Ectodermal cell (in vitro differentiated cells): ENCODE results near the gene TMEM163.

ENCODE experiments used
- H3K27ac ChIP-seq: 2 replicates; pipeline ENCODE4 v1.7.0; 2013; ENCODE audit warnings: mild to moderate bottlenecking, low read depth, low read length; ENCODE audit not compliant: insufficient read depth, poor library complexity, severe bottlenecking
- H3K27me3 ChIP-seq: 2 replicates; pipeline ENCODE4 v1.7.0; 2013; ENCODE audit warnings: mild to moderate bottlenecking, low read length; ENCODE audit not compliant: insufficient read depth, control insufficient read depth, poor library complexity, severe bottlenecking
- H3K36me3 ChIP-seq: one replicate; pipeline ENCODE4 v1.7.0; 2013; ENCODE audit warnings: low read length; ENCODE audit not compliant: control insufficient read depth, insufficient read depth
- H3K4me1 ChIP-seq: one replicate; pipeline ENCODE4 v1.7.0; 2013; ENCODE audit warnings: low read length; ENCODE audit not compliant: control insufficient read depth, insufficient read depth
- H3K4me3 ChIP-seq: 2 replicates; pipeline ENCODE4 v1.7.0; 2013; ENCODE audit warnings: low read depth, low read length, control low read depth; ENCODE audit not compliant: insufficient read depth
- H3K9me3 ChIP-seq: 2 replicates; pipeline ENCODE4 v1.7.0; 2013; ENCODE audit warnings: mild to moderate bottlenecking, low read length, moderate library complexity; ENCODE audit not compliant: control insufficient read depth
- WGBS, 2 experiments: methylation state at CpG; one replicate each; pipeline ENCODE4 v1.1.7; 2013; ENCODE audit warnings: missing lambda C conversion rate in 2 of 2; 5-methylcytosine and 5-hydroxymethylcytosine counted together

The TMEM163 gene

DNA sequence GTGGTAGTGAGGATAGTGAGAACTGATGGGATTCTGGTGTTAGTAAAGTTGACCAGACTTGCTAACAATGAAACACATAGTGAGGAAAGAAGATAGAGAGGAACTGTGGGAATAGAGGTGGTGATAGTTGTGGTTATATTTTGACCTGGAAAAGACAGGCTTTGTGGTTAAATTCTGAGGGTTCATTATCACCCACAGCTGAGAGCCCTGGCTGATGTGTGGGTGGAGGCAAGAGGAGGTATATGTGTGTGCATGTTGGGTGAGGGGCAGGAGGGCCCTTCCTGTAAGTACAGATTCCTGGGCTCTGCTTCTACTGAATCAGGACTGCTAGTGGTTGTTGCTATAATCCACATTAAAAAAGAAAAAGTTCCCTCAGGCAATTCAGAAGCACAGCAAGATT lies 26.2 kb upstream of the TMEM163 start:
- H3K4me3 ChIP-seq: no peak overlapping the region
- H3K27ac ChIP-seq: no peak overlapping the region
- no peaks in the 10 kb centered on the region for H3K9me3 ChIP-seq

DNA sequence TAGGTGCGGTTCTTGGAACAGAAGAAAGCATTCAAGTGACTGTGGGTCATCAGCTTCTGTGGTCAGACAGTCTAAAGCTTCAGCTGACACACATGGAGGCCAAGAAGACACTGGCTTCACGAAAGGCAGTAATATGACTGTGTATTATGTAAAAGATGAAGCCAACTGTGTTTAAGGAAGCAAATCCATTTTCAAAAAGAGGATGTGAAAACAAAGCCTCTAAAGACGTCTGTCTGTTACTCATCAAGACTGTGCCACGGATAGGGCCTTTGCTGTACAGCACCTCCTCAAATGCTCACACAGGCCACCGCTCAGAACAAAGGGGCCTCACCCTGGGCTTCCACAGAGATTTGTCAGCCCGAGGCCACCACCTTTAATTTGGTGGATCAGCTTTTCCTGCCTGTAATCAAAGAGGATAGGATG lies 21.1 kb upstream of the TMEM163 start:
- H3K27ac ChIP-seq: no peak overlapping the region
- H3K4me3 ChIP-seq: no peak overlapping the region
- H3K36me3 ChIP-seq: no peaks in the 10 kb centered on the region
- WGBS, 2 experiments: 89 to 93% methylated on average over 6 of the region's 6 CpGs
- H3K9me3 ChIP-seq: no peaks in the 10 kb centered on the region
- H3K27me3 ChIP-seq: no peaks in the 10 kb centered on the region
- no peaks in the 10 kb centered on the region for H3K4me1 ChIP-seq

More for the DNA sequence above, 26.2 kb upstream of the TMEM163 start:
- H3K4me1 ChIP-seq: no peaks in the 10 kb centered on the region
- H3K36me3 ChIP-seq: no peaks in the 10 kb centered on the region
- H3K27me3 ChIP-seq: no peaks in the 10 kb centered on the region

DNA sequence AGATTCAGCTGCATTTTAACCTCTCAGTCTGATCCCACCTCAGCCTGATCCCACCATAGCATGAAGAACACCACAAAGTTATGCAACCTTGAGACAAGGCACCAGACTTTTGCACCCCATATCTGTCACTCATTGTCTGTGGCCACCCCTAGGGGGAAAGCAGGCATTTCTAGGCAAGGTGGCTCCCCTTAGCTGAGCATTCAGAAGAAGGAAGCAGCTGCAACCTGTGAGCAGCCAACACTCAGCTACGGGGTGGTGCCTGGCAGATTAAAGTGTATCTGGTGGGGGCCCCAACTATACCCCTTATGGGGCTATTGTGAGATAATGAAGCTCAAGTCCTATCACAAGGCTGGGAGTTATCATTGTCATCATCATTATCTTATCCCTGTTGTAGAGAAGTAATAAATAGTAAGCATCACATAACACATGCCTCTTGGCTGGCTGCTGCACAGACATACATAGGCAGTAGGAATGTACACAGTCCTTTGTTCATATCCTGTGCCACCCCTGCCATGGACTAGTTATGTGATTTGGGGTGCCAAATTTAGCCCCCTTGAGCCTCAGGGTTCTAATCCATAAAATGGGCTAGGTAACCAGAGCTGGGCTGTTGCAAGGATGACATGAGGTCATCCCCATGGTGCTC lies 20.6 kb upstream of the TMEM163 start:
- 91 to 100% methylated on average over 1 of the region's 1 CpG for WGBS, 2 experiments
- Histone ChIP-seq H3K27me3 (no peaks in the 10 kb centered on the region), H3K9me3 (no peaks in the 10 kb centered on the region), H3K4me1 (no peaks in the 10 kb centered on the region), H3K36me3 (no peaks in the 10 kb centered on the region), H3K27ac (no peak overlapping the region), H3K4me3 (no peak overlapping the region)

DNA sequence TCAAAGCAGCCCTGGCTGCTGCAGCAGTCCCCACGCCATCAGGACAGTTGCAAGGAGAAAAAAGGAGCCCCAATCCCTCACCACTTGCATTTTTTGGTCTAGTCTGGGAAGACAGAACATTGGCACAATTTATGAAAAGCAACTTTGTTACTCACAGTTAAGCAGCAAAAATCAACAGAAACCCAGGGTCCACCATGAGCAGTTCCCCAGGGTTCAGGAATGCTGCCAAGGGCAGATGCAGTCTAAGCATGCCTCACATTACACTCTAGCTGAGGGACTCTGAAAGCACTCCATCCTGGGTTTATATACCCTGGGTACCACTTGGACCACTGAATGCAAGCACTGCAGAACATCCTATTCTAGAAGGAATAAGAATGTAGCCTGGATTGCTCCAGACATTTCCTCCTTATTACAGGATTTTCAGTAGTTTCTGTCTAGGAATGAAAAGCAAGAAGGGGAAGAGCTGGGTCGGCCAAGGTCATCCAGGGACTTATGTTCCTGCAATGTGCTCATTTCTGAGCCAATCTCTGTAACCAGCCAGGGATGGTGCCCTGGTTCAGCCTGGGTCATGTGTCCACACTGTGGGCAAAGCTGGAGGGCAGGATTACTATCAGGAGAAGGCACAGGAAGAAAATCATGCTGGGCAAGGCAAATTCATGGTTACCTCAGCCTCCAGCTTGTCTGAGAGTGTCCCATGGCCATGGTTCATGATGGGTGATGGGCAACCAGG lies 19.5 kb upstream of the TMEM163 start:
- no peaks in the 10 kb centered on the region for H3K4me1 ChIP-seq
- no peaks in the 10 kb centered on the region for H3K27me3 ChIP-seq
- no peaks in the 10 kb centered on the region for H3K36me3 ChIP-seq
- H3K27ac ChIP-seq: no peak overlapping the region
- no peak overlapping the region for H3K4me3 ChIP-seq
- H3K9me3 ChIP-seq: no peaks in the 10 kb centered on the region
- 88 to 94% methylated on average over 2 of the region's 2 CpGs for WGBS, 2 experiments

DNA sequence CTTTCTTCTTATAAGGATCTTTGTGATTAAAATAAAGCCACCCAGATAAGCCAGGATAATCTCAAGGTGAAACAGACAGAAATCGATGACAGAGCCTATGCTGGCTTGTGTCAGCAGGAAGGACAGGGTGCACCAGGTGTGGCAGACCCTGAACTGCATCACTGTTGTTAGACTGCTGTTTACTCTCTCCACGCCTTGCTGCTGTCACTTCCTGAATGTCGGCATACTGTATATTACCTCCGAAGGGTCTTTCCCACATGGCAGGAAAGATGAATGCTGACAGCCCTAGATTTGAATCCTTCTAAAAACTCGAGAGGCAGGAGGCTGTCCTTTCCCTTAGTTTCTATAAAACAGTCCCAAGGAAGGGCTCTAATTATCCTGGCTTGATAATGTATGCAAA lies 18.9 kb upstream of the TMEM163 start:
- Histone ChIP-seq H3K27me3 (no peaks in the 10 kb centered on the region), H3K4me1 (no peaks in the 10 kb centered on the region), H3K4me3 (no peak overlapping the region), H3K27ac (no peak overlapping the region), H3K9me3 (no peaks in the 10 kb centered on the region), H3K36me3 (no peaks in the 10 kb centered on the region)
- 87 to 92% methylated on average over 5 of the region's 5 CpGs for WGBS, 2 experiments

DNA sequence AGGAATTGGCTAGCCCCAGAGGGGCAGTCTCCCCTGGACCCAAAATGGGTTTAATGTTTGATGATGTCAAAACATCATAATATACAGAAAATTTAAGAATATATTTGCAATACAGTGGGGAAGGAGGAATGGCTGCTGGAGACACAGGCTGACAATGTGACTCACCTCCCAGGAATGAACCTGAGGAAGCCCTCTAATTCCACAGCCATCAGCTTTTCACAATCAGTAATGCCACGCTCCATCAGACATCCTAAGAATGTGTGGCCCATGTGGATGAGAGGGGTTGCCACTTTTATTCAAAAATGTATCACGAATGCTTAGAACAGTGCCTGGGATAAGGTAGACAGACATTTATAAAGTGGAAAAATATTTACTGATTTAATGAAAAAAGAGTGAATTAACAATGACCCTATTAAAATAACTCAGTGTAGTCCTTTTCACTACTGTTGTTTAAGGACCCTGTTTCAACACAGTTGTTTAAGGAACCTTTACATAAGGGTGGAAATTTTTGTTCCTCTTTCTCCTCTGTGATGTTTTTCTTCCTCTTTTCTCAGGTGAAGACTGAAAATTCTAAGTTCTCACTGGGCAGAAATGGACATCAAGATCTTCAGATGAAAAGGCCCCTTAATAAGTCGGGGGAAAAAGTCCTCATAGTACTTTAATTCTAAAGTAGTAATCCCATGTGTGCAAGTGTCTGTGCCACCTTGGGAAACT lies 17.5 kb upstream of the TMEM163 start:
- 83 to 92% methylated on average over 2 to 3 of the region's 3 CpGs for WGBS, 2 experiments
- no peaks in the 10 kb centered on the region for H3K36me3 ChIP-seq
- H3K27me3 ChIP-seq: no peaks in the 10 kb centered on the region

DNA sequence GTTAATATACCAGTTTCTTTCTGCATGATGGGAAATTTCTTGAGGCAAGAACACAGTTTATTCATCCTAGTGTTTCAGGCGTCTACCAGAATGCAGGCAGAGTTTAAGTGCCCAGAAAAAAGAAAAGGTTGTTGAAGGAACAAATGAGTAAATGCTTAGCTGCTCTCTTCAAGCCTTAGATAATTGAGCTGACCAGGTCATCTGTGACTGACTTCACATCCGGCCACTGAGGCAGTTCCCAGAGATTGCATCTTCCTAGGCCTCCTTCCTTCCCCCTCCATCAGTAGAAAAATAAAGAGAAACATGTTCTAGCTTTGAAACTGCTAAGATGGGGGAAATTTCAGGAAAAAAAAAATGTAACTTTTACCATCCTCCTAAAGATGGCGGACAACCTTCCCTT lies 9.4 kb upstream of the TMEM163 start:
- Histone ChIP-seq H3K27me3 (no peaks in the 10 kb centered on the region), H3K4me1 (peaks cover 7% of the 10 kb centered on the region), H3K27ac (no peak overlapping the region), H3K9me3 (no peaks in the 10 kb centered on the region), H3K36me3 (no peaks in the 10 kb centered on the region), H3K4me3 (no peak overlapping the region)
- 92 to 94% methylated on average over 3 of the region's 3 CpGs for whole genome bisulfite sequencing, 2 experiments

More for the DNA sequence above, 17.5 kb upstream of the TMEM163 start:
- no peaks in the 10 kb centered on the region for H3K4me1 ChIP-seq
- H3K4me3 ChIP-seq: no peak overlapping the region
- no peaks in the 10 kb centered on the region for H3K9me3 ChIP-seq
- no peak overlapping the region for H3K27ac ChIP-seq

DNA sequence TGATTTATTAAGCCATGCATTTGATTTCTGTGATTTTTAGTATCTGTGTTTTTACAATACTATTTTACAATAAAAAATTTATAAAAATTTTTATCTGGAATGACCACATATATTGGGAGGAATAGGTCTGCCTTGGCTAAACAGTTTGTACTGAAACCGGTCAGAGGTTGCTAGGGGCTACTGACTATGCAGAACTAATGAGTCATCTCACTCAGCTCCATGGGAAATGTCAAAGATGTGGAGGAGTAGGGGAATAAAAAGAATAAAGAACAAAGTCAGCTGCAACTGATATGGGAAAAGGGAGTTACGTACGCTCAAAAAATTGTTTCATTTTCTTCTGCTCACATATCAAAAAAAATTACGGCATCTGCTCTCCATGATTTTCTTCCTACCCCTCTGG lies 8.6 kb upstream of the TMEM163 start:
- Histone ChIP-seq H3K4me1 (peaks cover 7% of the 10 kb centered on the region), H3K27ac (no peak overlapping the region), H3K27me3 (no peaks in the 10 kb centered on the region), H3K4me3 (no peak overlapping the region), H3K9me3 (no peaks in the 10 kb centered on the region), H3K36me3 (no peaks in the 10 kb centered on the region)
- WGBS, 2 experiments: 83 to 87% methylated on average over 4 of the region's 4 CpGs

DNA sequence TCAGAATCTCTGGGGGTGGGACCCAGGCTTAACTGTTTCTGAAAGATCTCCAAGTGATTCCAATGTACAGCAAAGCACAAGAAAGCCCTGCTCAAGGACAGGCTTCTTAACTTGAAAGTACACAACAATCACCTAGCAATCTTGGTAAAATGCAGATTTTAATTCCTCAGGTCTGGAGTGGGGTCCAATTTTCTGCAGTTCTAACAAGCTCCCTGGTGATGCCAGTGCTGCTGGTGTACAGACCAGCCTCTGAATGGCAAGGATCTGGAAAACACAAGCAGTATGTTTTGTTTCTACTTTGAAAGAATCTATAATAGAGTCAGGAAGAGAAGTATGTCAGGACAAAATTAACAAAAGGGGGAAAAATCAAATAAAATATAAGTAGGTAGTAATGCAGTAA lies 7.8 kb upstream of the TMEM163 start:
- no peaks in the 10 kb centered on the region for H3K36me3 ChIP-seq
- no peak overlapping the region for H3K27ac ChIP-seq
- no peak overlapping the region for H3K4me3 ChIP-seq
- no peaks in the 10 kb centered on the region for H3K9me3 ChIP-seq
- H3K4me1 ChIP-seq: peaks cover 7% of the 10 kb centered on the region
- no peaks in the 10 kb centered on the region for H3K27me3 ChIP-seq

DNA sequence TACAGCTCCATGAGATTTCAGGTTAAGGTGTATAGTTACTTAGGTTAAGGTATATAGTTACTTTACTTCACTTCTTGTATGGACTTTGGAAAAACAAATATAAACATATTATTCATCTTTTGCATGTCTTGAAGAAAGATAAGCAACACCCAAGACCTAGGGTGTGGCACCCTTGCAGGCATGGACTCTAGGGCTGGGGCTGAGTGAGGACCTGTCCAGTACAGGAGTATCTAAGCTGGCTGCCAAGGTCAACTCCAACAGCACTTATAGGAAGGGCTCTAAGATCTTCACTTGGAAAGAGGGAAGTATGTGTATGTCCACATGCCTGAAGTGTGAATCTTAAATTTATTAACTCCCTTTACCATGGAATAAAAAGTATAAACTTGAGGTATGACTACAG lies 7.1 kb upstream of the TMEM163 start:
- Histone ChIP-seq H3K4me1 (peaks cover 7% of the 10 kb centered on the region), H3K27me3 (peaks cover 2% of the 10 kb centered on the region), H3K27ac (no peak overlapping the region), H3K4me3 (no peak overlapping the region), H3K9me3 (no peaks in the 10 kb centered on the region), H3K36me3 (no peaks in the 10 kb centered on the region)
